Measurements from ENCODE around the gene DESI2.

DESI2 gene

GRCh38 chr1:244645890-244646289 is 7.0 kb upstream of the DESI2 start:
- H3K79me1 ChIP-seq (replicated peaks; ENCODE audit: low read length, poor library complexity, severe bottlenecking) = no peaks in the 10 kb centered on the region
- WGBS = 40% methylated on average over 3 of the region's 6 CpGs

GRCh38 chr1:244647819-244648218 is 5.1 kb upstream of the DESI2 start:
- Histone ChIP-seq H3K27me3 (ENCODE audit: control insufficient read depth in 1 of 2, insufficient read depth in 1 of 2, low read length in 2 of 2) (no peaks in the 10 kb centered on the region), H3K36me3 (ENCODE audit: control insufficient read depth in 1 of 2, insufficient read depth in 2 of 2, low read depth in 1 of 2, low read length in 2 of 2) (no peaks in the 10 kb centered on the region)
- WGBS = 90% methylated on average over 6 of the region's 6 CpGs

More at GRCh38 chr1:244645890-244646289, 7.0 kb upstream of the DESI2 start:
- Histone ChIP-seq H3K27me3 (ENCODE audit: control insufficient read depth in 1 of 2, insufficient read depth in 1 of 2, low read length in 2 of 2) (no peaks in the 10 kb centered on the region), H3K4me3 (ENCODE audit: insufficient read depth in 1 of 2, low read depth in 1 of 2, low read length in 2 of 2) (no peak overlapping the region), H2AFZ (ENCODE audit: low read depth, low read length) (no peak overlapping the region), H2AK5ac (ENCODE audit: low read length, severe bottlenecking) (no peak overlapping the region), H3K4me2 (ENCODE audit: low read length, poor library complexity, severe bottlenecking) (no peak overlapping the region), H2BK120ac (ENCODE audit: low read depth, low read length) (no peak overlapping the region), H3K14ac (ENCODE audit: low read length in 2 of 2) (no peak overlapping the region), H3K9me3 (ENCODE audit: control insufficient read depth, low read length) (peaks cover 3% of the 10 kb centered on the region), H3K27ac (ENCODE audit: low read length, poor library complexity, severe bottlenecking) (no peak overlapping the region), H4K8ac (ENCODE audit: low read length) (no peak overlapping the region), H3K18ac (ENCODE audit: low read depth in 1 of 2, low read length in 2 of 2) (no peak overlapping the region), H3K4me1 (ENCODE audit: control insufficient read depth, insufficient read depth, low read depth, low read length) (no peaks in the 10 kb centered on the region), H3K9ac (ENCODE audit: low read length) (no peak overlapping the region), H2BK12ac (ENCODE audit: low read length in 2 of 2) (no peak overlapping the region), H3K36me3 (ENCODE audit: control insufficient read depth in 1 of 2, insufficient read depth in 2 of 2, low read depth in 1 of 2, low read length in 2 of 2) (no peaks in the 10 kb centered on the region), H3K4ac (ENCODE audit: low read depth in 1 of 2, low read length in 2 of 2) (no peak overlapping the region), H4K91ac (ENCODE audit: low read length) (no peak overlapping the region), H2BK5ac (ENCODE audit: low read depth, low read length, poor library complexity, severe bottlenecking) (no peak overlapping the region), H2BK15ac (ENCODE audit: low read depth, poor library complexity, severe bottlenecking) (no peak overlapping the region), H3K23ac (ENCODE audit: low read length in 2 of 2) (no peak overlapping the region)
- no peak for DNase-seq

GRCh38 chr1:244651956-244652622 is 837 bp upstream of the DESI2 start:
- Histone ChIP-seq H3K23ac (ENCODE audit: low read length in 2 of 2) (no peak overlapping the region), H3K27me3 (ENCODE audit: control insufficient read depth in 1 of 2, insufficient read depth in 1 of 2, low read length in 2 of 2) (no peaks in the 10 kb centered on the region), H3K9ac (ENCODE audit: low read length) (peak overlapping the region; percentile 89)

More at GRCh38 chr1:244647819-244648218, 5.1 kb upstream of the DESI2 start:
- no peak overlapping the region for H2BK15ac ChIP-seq (ENCODE audit: low read depth, poor library complexity, severe bottlenecking)
- no peak overlapping the region for H3K18ac ChIP-seq (ENCODE audit: low read depth in 1 of 2, low read length in 2 of 2)
- no peak overlapping the region for H2BK5ac ChIP-seq (ENCODE audit: low read depth, low read length, poor library complexity, severe bottlenecking)
- no peak overlapping the region for H3K27ac ChIP-seq (ENCODE audit: low read length, poor library complexity, severe bottlenecking)
- DNase-seq = no peak
- no peak overlapping the region for H3K9ac ChIP-seq (ENCODE audit: low read length)
- H3K79me1 ChIP-seq (replicated peaks; ENCODE audit: low read length, poor library complexity, severe bottlenecking) = no peaks in the 10 kb centered on the region
- H3K4me2 ChIP-seq (ENCODE audit: low read length, poor library complexity, severe bottlenecking) = no peak overlapping the region
- H2BK120ac ChIP-seq (ENCODE audit: low read depth, low read length) = no peak overlapping the region
- H2AK5ac ChIP-seq (ENCODE audit: low read length, severe bottlenecking) = no peak overlapping the region
- H3K4me3 ChIP-seq (ENCODE audit: insufficient read depth in 1 of 2, low read depth in 1 of 2, low read length in 2 of 2) = no peak overlapping the region
- H2BK12ac ChIP-seq (ENCODE audit: low read length in 2 of 2) = no peak overlapping the region
- peaks cover 3% of the 10 kb centered on the region for H3K9me3 ChIP-seq (ENCODE audit: control insufficient read depth, low read length)
- no peak overlapping the region for H4K91ac ChIP-seq (ENCODE audit: low read length)
- H3K14ac ChIP-seq (ENCODE audit: low read length in 2 of 2) = no peak overlapping the region
- H2AFZ ChIP-seq (ENCODE audit: low read depth, low read length) = no peak overlapping the region
- H4K8ac ChIP-seq (ENCODE audit: low read length) = no peak overlapping the region
- H3K4me1 ChIP-seq (ENCODE audit: control insufficient read depth, insufficient read depth, low read depth, low read length) = no peaks in the 10 kb centered on the region
- H3K4ac ChIP-seq (ENCODE audit: low read depth in 1 of 2, low read length in 2 of 2) = no peak overlapping the region
- no peak overlapping the region for H3K23ac ChIP-seq (ENCODE audit: low read length in 2 of 2)

GRCh38 chr1:244653439-244654107 is 647 bp downstream of the DESI2 start:
- Histone ChIP-seq H2BK15ac (ENCODE audit: low read depth, poor library complexity, severe bottlenecking) (peak overlapping the region; percentile 60), H2AK5ac (ENCODE audit: low read length, severe bottlenecking) (no peak overlapping the region)
- WGBS = under 1% methylated on average over 31 of the region's 34 CpGs

More at GRCh38 chr1:244651956-244652622, 837 bp upstream of the DESI2 start:
- peaks cover 4% of the 10 kb centered on the region for H3K79me1 ChIP-seq (replicated peaks; ENCODE audit: low read length, poor library complexity, severe bottlenecking)
- peak overlapping the region; percentile 20 for H4K8ac ChIP-seq (ENCODE audit: low read length)
- no peaks in the 10 kb centered on the region for H3K9me3 ChIP-seq (ENCODE audit: control insufficient read depth, low read length)
- H3K27ac ChIP-seq (ENCODE audit: low read length, poor library complexity, severe bottlenecking) = no peak overlapping the region
- no peak overlapping the region for H2BK15ac ChIP-seq (ENCODE audit: low read depth, poor library complexity, severe bottlenecking)
- no peak overlapping the region for H2BK5ac ChIP-seq (ENCODE audit: low read depth, low read length, poor library complexity, severe bottlenecking)
- peak overlapping the region in 1 of 2 experiments; percentile 46 for H3K4ac ChIP-seq (ENCODE audit: low read depth in 1 of 2, low read length in 2 of 2)
- H2AK5ac ChIP-seq (ENCODE audit: low read length, severe bottlenecking) = no peak overlapping the region
- H4K91ac ChIP-seq (ENCODE audit: low read length) = no peak overlapping the region
- peak overlapping the region; percentile 64 for H3K4me2 ChIP-seq (ENCODE audit: low read length, poor library complexity, severe bottlenecking)
- no peaks in the 10 kb centered on the region for H3K4me1 ChIP-seq (ENCODE audit: control insufficient read depth, insufficient read depth, low read depth, low read length)
- H3K36me3 ChIP-seq (ENCODE audit: control insufficient read depth in 1 of 2, insufficient read depth in 2 of 2, low read depth in 1 of 2, low read length in 2 of 2) = no peaks in the 10 kb centered on the region
- H2BK120ac ChIP-seq (ENCODE audit: low read depth, low read length) = no peak overlapping the region
- 56% methylated on average over 15 of the region's 15 CpGs for WGBS
- peak overlapping the region; percentile 15 to 96 for H3K4me3 ChIP-seq (ENCODE audit: insufficient read depth in 1 of 2, low read depth in 1 of 2, low read length in 2 of 2)
- no peak for DNase-seq
- H3K18ac ChIP-seq (ENCODE audit: low read depth in 1 of 2, low read length in 2 of 2) = no peak overlapping the region
- no peak overlapping the region for H3K14ac ChIP-seq (ENCODE audit: low read length in 2 of 2)
- H2BK12ac ChIP-seq (ENCODE audit: low read length in 2 of 2) = no peak overlapping the region
- H2AFZ ChIP-seq (ENCODE audit: low read depth, low read length) = peak overlapping the region; percentile 56

More at GRCh38 chr1:244653439-244654107, 647 bp downstream of the DESI2 start:
- no peak overlapping the region for H2BK120ac ChIP-seq (ENCODE audit: low read depth, low read length)
- H3K4me3 ChIP-seq (ENCODE audit: insufficient read depth in 1 of 2, low read depth in 1 of 2, low read length in 2 of 2) = peak overlapping the region; percentile 77 to 87
- peak overlapping the region in 1 of 2 experiments; percentile 88 for H3K14ac ChIP-seq (ENCODE audit: low read length in 2 of 2)
- H3K9ac ChIP-seq (ENCODE audit: low read length) = peak overlapping the region; percentile 95
- peaks cover 9% of the 10 kb centered on the region for H3K79me1 ChIP-seq (replicated peaks; ENCODE audit: low read length, poor library complexity, severe bottlenecking)
- peaks cover 0 to 11% of the 10 kb centered on the region in 2 experiments for H3K36me3 ChIP-seq (ENCODE audit: control insufficient read depth in 1 of 2, insufficient read depth in 2 of 2, low read depth in 1 of 2, low read length in 2 of 2)
- peak overlapping the region in 1 of 2 experiments; percentile 92 for H3K23ac ChIP-seq (ENCODE audit: low read length in 2 of 2)
- no peak overlapping the region for H4K91ac ChIP-seq (ENCODE audit: low read length)
- H4K8ac ChIP-seq (ENCODE audit: low read length) = no peak overlapping the region
- peak overlapping the region; percentile 63 for H2AFZ ChIP-seq (ENCODE audit: low read depth, low read length)
- peak; percentile 55 for DNase-seq
- H3K27me3 ChIP-seq (ENCODE audit: control insufficient read depth in 1 of 2, insufficient read depth in 1 of 2, low read length in 2 of 2) = no peaks in the 10 kb centered on the region
- no peak overlapping the region for H2BK5ac ChIP-seq (ENCODE audit: low read depth, low read length, poor library complexity, severe bottlenecking)
- no peak overlapping the region for H3K27ac ChIP-seq (ENCODE audit: low read length, poor library complexity, severe bottlenecking)
- no peaks in the 10 kb centered on the region for H3K4me1 ChIP-seq (ENCODE audit: control insufficient read depth, insufficient read depth, low read depth, low read length)
- peak overlapping the region; percentile 67 to 83 for H3K18ac ChIP-seq (ENCODE audit: low read depth in 1 of 2, low read length in 2 of 2)
- H3K4ac ChIP-seq (ENCODE audit: low read depth in 1 of 2, low read length in 2 of 2) = peak overlapping the region; percentile 24 to 80
- H2BK12ac ChIP-seq (ENCODE audit: low read length in 2 of 2) = peak overlapping the region in 1 of 2 experiments; percentile 60
- H3K4me2 ChIP-seq (ENCODE audit: low read length, poor library complexity, severe bottlenecking) = peak overlapping the region; percentile 91
- no peaks in the 10 kb centered on the region for H3K9me3 ChIP-seq (ENCODE audit: control insufficient read depth, low read length)
